GM12874 (cell line): ENCODE results near the gene ACTR1B.

ENCODE experiments used
- CTCF ChIP-seq: IDR thresholded peaks from 2 replicates; pipeline ENCODE4 v1.5.1; 2011; ENCODE audit warnings: low read depth, mild to moderate bottlenecking, control low read depth, low read length, moderate library complexity; ENCODE audit not compliant: insufficient read depth

The ACTR1B gene

DNA sequence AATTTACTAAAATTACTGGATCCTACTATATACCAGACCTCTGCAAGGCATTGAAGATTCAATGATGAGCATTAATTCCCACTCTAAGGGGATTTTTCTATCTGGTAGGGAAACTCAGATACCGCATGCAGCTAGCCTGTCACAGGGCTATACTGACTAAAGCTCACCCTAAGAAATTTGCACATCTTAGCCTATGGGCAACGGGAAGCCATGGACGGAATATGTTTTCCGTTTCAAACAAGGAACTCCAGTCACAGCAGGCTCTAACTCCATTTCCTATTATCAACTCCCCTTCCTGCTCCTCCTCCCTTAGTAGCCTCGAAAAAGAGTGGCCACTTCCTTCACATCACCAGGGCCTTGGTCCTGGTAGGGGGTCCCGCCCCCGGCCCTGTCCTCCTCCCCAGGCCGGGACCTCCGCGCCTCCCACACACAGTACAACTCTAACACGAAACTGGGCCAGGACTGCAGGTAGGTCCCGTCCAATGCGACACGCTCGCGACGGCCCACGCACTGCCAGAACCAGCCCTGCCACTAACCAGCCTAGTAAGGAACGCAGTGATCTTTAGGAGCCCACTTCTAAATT lies 18.6 kb downstream of the ACTR1B start:
- TF ChIP-seq CTCF, result no peak

DNA sequence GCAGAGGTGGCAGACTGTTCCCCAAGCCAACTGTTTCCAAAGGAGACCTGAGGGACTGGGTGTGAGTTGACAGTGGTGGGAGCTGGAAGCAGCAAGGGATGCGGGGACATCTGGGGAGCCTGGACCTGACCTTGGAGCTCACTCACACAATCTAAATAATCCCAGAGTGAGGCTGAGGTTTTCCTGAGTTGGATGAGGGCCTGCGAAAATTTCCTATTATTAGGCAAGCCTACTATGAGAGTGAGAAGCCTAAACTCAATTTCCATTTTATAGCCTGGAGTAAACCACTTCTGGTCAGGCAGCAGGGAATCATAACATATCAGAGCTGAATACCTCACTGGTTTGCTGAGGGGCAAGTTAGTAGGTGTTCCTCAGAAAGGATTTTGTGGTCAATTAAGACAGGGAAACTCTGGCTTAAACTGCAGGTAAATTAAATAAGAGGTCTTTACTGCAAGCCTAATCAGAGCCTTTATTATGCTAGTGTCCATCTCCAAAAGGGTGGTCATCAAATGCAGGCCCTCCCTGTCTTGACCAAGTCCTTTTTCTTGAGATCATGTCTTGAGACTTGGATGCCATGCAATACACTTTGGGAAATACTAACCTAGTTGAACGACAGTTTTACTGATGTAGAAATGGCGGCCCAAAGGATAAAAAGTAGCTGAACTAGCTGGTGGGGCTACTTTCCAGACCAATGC lies 19.7 kb downstream of the ACTR1B start:
- no peak for TF ChIP-seq CTCF

DNA sequence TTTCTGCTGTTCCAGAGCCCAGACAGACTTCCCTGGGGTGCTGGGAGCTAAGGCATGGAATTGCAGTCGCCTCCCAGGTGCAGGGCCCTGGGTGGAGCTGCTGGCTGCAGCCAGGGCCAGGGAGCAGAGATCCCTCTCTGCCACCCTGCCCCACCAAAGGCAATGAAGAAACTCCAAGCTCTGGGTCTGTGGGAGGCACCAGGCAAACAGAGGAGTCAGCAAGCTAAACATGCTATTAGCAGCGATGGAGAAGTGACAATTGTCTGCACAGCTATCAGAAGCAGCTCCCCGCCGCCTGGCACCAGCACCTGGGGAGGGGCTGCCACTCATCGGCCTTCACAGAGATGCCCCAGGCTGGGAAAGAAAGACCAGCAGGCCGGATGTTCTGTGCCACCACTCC lies 45.9 kb downstream of the ACTR1B start:
- TF ChIP-seq CTCF, result no peak
